ENCODE results near the gene RGL1. TPM values are rescaled to one million over a fixed set of nuclear protein-coding genes. Genes with fewer than 3 reads are reported as not detected.
A peak's percentile ranks its signal among the peaks of the same experiment; 100 is the strongest.

Gene RGL1
- total and polyA plus RNA-seq, 9 of the 15 experiments (the other 6 are each of a cell fraction or from before 2014, with no cell fraction given), result under 0.01 to 0.07 (median 0.04) TPM

DNA sequence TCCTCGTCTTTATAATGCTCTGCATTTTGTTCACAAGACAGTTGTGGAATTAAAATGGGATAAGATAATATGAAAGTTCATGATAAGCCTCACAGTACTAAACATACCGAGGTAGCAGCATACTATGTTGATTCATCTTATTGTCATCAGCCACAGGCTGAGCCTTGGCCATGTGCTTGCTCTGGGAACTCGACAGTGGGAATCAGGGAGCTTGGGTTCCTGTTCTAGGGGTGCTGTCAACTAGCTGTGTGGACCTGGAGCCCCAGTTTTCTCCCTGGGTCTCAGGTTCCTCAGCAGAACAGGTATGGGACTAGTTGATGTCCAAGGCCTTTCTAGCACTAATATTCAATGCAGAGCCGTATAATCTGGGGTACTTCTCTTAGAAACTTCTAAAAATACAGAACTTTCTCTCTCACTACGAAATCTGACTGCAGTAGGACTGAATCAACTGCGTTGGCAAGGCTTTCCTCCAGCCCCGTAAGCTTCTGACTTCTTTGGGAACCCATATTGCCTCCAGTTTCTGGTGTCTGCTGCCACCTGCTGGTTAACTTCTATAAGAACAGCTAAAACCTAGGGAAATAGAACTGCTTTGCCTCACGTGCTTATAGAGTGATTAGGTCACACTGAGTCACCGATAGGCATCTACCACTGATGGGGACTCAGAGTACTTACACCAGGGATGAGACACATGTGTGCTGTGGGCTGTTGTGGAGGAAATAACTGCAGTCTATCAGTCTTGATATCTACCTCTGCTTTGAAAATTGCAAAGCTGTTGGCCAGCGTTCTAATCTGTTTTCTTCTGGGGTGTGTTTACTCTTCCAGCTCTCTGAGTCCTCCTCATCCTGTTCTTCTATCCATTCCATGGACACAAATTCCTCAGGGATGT, 110.9 kb downstream of the RGL1 start (continued):
- TF ChIP-seq NCOR1 (IDR thresholded peaks at IDR 0.05) (0 out of 2 replicates have a peak, but pooled peaks have one; percentile 24), THRAP3 (IDR thresholded peaks at IDR 0.05; ENCODE audit: borderline replicate concordance) (no peak), SMARCA4 (IDR thresholded peaks at IDR 0.05) (peak; percentile 90), SMARCE1 (IDR thresholded peaks at IDR 0.05) (peak; percentile 87), MEF2D (tag; conservative IDR thresholded peaks at IDR 0.05; ENCODE audit: low read depth) (no peak), FOXK2 (conservative IDR thresholded peaks at IDR 0.05 in 1 of 2, IDR thresholded peaks at IDR 0.05 in 1 of 2; ENCODE audit: low read depth in 2 of 2) (0 out of 4 replicates have a peak, but pooled peaks of 1 of the 2 experiments have one; percentile 59), LARP7 (IDR thresholded peaks at IDR 0.05) (0 out of 2 replicates have a peak, but pooled peaks have one; percentile 20), CHCHD3 (CRISPR knock-in tag; IDR thresholded peaks at IDR 0.05) (no peak), PBX2 (CRISPR knock-in tag; IDR thresholded peaks at IDR 0.05; ENCODE audit: low read depth) (no peak), PBX2 (tag; conservative IDR thresholded peaks at IDR 0.05; ENCODE audit: low read depth) (no peak), NKRF (IDR thresholded peaks at IDR 0.05; ENCODE audit: borderline replicate concordance) (no peak), ZSCAN32 (CRISPR knock-in tag; IDR thresholded peaks at IDR 0.05) (no peak), PHF8 (IDR thresholded peaks at IDR 0.05; ENCODE audit: borderline replicate concordance, low read length) (no peak), KAT8 (IDR thresholded peaks at IDR 0.05; ENCODE audit: low read depth) (no peak), ZBTB26 (CRISPR knock-in tag; IDR thresholded peaks at IDR 0.05) (no peak)
- TF ChIP-seq, protein P1, sequence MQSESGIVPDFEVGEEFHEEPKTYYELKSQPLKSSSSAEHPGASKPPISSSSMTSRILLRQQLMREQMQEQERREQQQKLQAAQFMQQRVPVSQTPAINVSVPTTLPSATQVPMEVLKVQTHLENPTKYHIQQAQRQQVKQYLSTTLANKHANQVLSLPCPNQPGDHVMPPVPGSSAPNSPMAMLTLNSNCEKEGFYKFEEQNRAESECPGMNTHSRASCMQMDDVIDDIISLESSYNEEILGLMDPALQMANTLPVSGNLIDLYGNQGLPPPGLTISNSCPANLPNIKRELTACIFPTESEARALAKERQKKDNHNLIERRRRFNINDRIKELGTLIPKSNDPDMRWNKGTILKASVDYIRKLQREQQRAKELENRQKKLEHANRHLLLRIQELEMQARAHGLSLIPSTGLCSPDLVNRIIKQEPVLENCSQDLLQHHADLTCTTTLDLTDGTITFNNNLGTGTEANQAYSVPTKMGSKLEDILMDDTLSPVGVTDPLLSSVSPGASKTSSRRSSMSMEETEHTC (IDR thresholded peaks at IDR 0.05), result peak; percentile 86

Data from K562 (cell line).